Liver (tissue), 9 donors: ENCODE results near the gene PABPC1L. TPM values are rescaled to one million over a fixed set of nuclear protein-coding genes. Genes with fewer than 3 reads are reported as not detected.

Experiments used
- DNase-seq: peaks from one replicate; pipeline ENCODE4 v3.0.0-alpha.2; 2017; ENCODE audit warnings: low spot score
- H3K27ac ChIP-seq, 2 donors: one replicate each; pipeline ENCODE4 v1.7.0; 2013; ENCODE audit warnings: inconsistent platforms in 2 of 2, low read length in 2 of 2, control low read depth in 1 of 2, low read depth in 1 of 2, mild to moderate bottlenecking in 1 of 2
- H3K27me3 ChIP-seq, 4 donors: one replicate each; pipeline versions ENCODE4 v1.6.1 to v1.7.0; 2013; ENCODE audit warnings: low read length in 3 of 4, inconsistent platforms in 1 of 4, mild to moderate bottlenecking in 1 of 4, moderate library complexity in 1 of 4; ENCODE audit not compliant: control insufficient read depth in 4 of 4, insufficient read depth in 4 of 4
- H3K36me3 ChIP-seq, 4 donors: one replicate each; pipeline versions ENCODE4 v1.6.1 to v1.7.0; 2013; ENCODE audit warnings: low read length in 3 of 4, mild to moderate bottlenecking in 3 of 4, low read depth in 1 of 4, moderate library complexity in 1 of 4; ENCODE audit not compliant: control insufficient read depth in 4 of 4, insufficient read depth in 3 of 4
- H3K4me1 ChIP-seq, 4 donors: one replicate each; pipeline versions ENCODE4 v1.6.1 to v1.7.0; 2013; ENCODE audit warnings: low read length in 3 of 4, mild to moderate bottlenecking in 3 of 4, moderate library complexity in 1 of 4; ENCODE audit not compliant: control insufficient read depth in 4 of 4, insufficient read depth in 4 of 4
- H3K4me3 ChIP-seq, 3 donors: one replicate each; pipeline versions ENCODE4 v1.6.1 to v1.7.0; 2013; ENCODE audit warnings: low read length in 3 of 3, control low read depth in 1 of 3, low read depth in 1 of 3, mild to moderate bottlenecking in 1 of 3
- H3K9ac ChIP-seq, 2 donors: one replicate each; pipeline ENCODE4 v1.7.0; 2013; ENCODE audit warnings: low read length in 2 of 2, mild to moderate bottlenecking in 2 of 2, moderate library complexity in 2 of 2, control low read depth in 1 of 2, low read depth in 1 of 2
- H3K9me3 ChIP-seq, 4 donors: one replicate each; pipeline versions ENCODE4 v1.6.1 to v1.7.0; 2013; ENCODE audit warnings: low read length in 3 of 4; ENCODE audit not compliant: control insufficient read depth in 4 of 4
- ATF3 ChIP-seq: IDR thresholded peaks from 2 replicates; pipeline ENCODE4 v1.6.1; 2016; ENCODE audit warnings: antibody characterized with exemption
- CTCF ChIP-seq: fragments of 150-350 bp; IDR thresholded peaks from 2 replicates; pipeline ENCODE4 v1.5.1; 2017; ENCODE audit warnings: improper control_type of control experiment, low read depth, low read length; ENCODE audit not compliant: missing input control
- EGR1 ChIP-seq, 2 donors: IDR thresholded peaks; 2 replicates each; pipeline ENCODE4 v1.6.1; 2016 to 2018; ENCODE audit warnings: antibody characterized with exemption in 2 of 2, low read depth in 2 of 2
- FOXA1 ChIP-seq: IDR thresholded peaks from 2 replicates; pipeline ENCODE4 v1.6.1; 2016; ENCODE audit warnings: antibody characterized with exemption
- FOXA2 ChIP-seq: IDR thresholded peaks from 2 replicates; pipeline ENCODE4 v1.6.1; 2016; ENCODE audit warnings: antibody characterized with exemption
- GABPA ChIP-seq, 2 donors: IDR thresholded peaks in 1 of 2; conservative IDR thresholded peaks in 1 of 2; 2 replicates each; pipeline ENCODE4 v1.6.1; 2016; ENCODE audit warnings: antibody characterized with exemption in 2 of 2, mild to moderate bottlenecking in 1 of 2, moderate library complexity in 1 of 2
- HNF4A ChIP-seq, 2 donors: conservative IDR thresholded peaks; 2 replicates each; pipeline ENCODE4 v1.6.1; 2016; ENCODE audit warnings: antibody characterized with exemption in 2 of 2, mild to moderate bottlenecking in 2 of 2
- JUND ChIP-seq, 2 donors: IDR thresholded peaks; 2 replicates each; pipeline ENCODE4 v1.6.1; 2016; ENCODE audit warnings: antibody characterized with exemption in 2 of 2
- MAX ChIP-seq: IDR thresholded peaks from 2 replicates; pipeline ENCODE4 v1.6.1; 2016; ENCODE audit warnings: antibody characterized with exemption
- RAD21 ChIP-seq, 2 donors: IDR thresholded peaks; 2 replicates each; pipeline ENCODE4 v1.6.1; 2016; ENCODE audit warnings: antibody characterized with exemption in 2 of 2, mild to moderate bottlenecking in 2 of 2
- REST ChIP-seq: IDR thresholded peaks from 2 replicates; pipeline ENCODE4 v1.6.1; 2016; ENCODE audit warnings: antibody characterized with exemption, mild to moderate bottlenecking
- RXRA ChIP-seq, 2 donors: IDR thresholded peaks; 2 replicates each; pipeline ENCODE4 v1.6.1; 2017 to 2018; ENCODE audit warnings: antibody characterized with exemption in 2 of 2, mild to moderate bottlenecking in 1 of 2
- SP1 ChIP-seq: IDR thresholded peaks from 2 replicates; pipeline ENCODE4 v1.6.1; 2018; ENCODE audit warnings: antibody characterized with exemption, mild to moderate bottlenecking
- YY1 ChIP-seq: IDR thresholded peaks from 2 replicates; pipeline ENCODE4 v1.6.1; 2016; ENCODE audit warnings: antibody characterized with exemption, mild to moderate bottlenecking
- WGBS: extraction: QIAGEN DNeasy Blood & Tissue Kit; methylation state at CpG from one replicate; pipeline ENCODE4 v1.1.7; 2013; 5-methylcytosine and 5-hydroxymethylcytosine counted together
- polyA plus RNA-seq, 2 donors: library from polyadenylated mRNA; stranded (reverse) in 1 of 2; unstranded in 1 of 2; fragments of 200-250 nt in 1 of 2; fragments of >200 nt in 1 of 2; fragmentation: Nextera tagmentation in 1 of 2; extraction: Ambion mirVana in 1 of 2; gene quantifications; one replicate each; pipeline versions ENCODE4 v1.2.1 to v1.2.3, GENCODE V29; 2013 to 2015
- total RNA-seq, 2 donors: library from RNA; depleted of rRNA; stranded (reverse); fragments of >200 nt; gene quantifications; one replicate each; pipeline ENCODE4 v1.2.3, GENCODE V29; 2014
- donor health status: healthy.
- donor health status: healthy.
- donor health status: healthy.
- donor health status: healthy.
- donor health status: healthy.

Gene PABPC1L
- total and polyA plus RNA-seq, 4 donors = 4.7 to 21.0 (median 10.9) TPM

DNA sequence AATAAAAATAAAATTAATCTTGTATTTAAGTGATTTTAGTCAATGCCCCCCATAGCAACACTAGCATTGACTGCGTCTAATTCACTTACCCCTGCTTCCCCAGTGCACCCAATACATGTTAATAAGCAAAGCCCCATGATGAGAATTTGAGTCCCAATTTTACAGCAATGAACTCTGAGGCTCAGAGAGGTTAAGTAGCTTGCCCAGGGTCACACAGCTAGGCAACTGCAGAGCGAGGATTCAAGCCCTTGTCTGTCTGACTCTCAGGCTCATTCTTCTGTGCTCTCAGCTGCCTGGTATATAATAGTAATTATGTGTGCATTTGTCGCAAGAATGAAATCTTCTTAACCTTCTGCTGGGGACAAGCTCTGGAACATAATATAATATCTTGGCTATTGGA lies 8.5 kb downstream of the PABPC1L start (continued):
- TF ChIP-seq SP1 (no peak), GABPA (IDR thresholded peaks at IDR 0.05 in 1 of 2, conservative IDR thresholded peaks at IDR 0.05 in 1 of 2) (no peak)

GRCh38 chr20:44918761-44919160 lies 8.9 kb downstream of the PABPC1L start:
- H3K36me3 ChIP-seq = peaks cover 1 to 21% (median 7%) of the 10 kb centered on the region in 4 donors
- WGBS = 95% methylated on average over 10 of the region's 10 CpGs
- no peak for DNase-seq
- H3K9me3 ChIP-seq = no peaks in the 10 kb centered on the region
- no peaks in the 10 kb centered on the region for H3K4me1 ChIP-seq
- no peak for TF ChIP-seq FOXA1
- no peaks in the 10 kb centered on the region for H3K27me3 ChIP-seq
- no peak overlapping the region for H3K4me3 ChIP-seq
- no peak overlapping the region for H3K27ac ChIP-seq
- no peak overlapping the region for H3K9ac ChIP-seq

GRCh38 chr20:44921447-44921846 lies 11.6 kb downstream of the PABPC1L start:
- DNase-seq = no peak
- no peaks in the 10 kb centered on the region for H3K27me3 ChIP-seq
- TF ChIP-seq FOXA2 (no peak), HNF4A (conservative IDR thresholded peaks at IDR 0.05) (no peak), REST (no peak), ATF3 (no peak), SP1 (no peak), RAD21 (IDR thresholded peaks at IDR 0.05) (no peak), RXRA (IDR thresholded peaks at IDR 0.05) (no peak), GABPA (IDR thresholded peaks at IDR 0.05 in 1 of 2, conservative IDR thresholded peaks at IDR 0.05 in 1 of 2) (no peak), JUND (IDR thresholded peaks at IDR 0.05) (no peak), FOXA1 (no peak), MAX (no peak), EGR1 (IDR thresholded peaks at IDR 0.05; ENCODE audit: low read depth in 2 of 2) (no peak), YY1 (no peak), CTCF (no peak)
- WGBS = 98% methylated on average over 14 of the region's 14 CpGs
- no peak overlapping the region for H3K27ac ChIP-seq
- H3K4me3 ChIP-seq = no peak overlapping the region
- no peak overlapping the region for H3K9ac ChIP-seq
- H3K9me3 ChIP-seq = no peaks in the 10 kb centered on the region
- H3K4me1 ChIP-seq = no peaks in the 10 kb centered on the region
- peaks cover 2 to 17% (median 7%) of the 10 kb centered on the region in 4 donors for H3K36me3 ChIP-seq
